Activated T-cell treated with anti-CD3 and anti-CD28 coated beads, Interleukin-2, amount 50 U/mL, for 72 hours (primary cell): ENCODE results near the gene SYNDIG1. TPM values are rescaled to one million over a fixed set of nuclear protein-coding genes. Genes with fewer than 3 reads are reported as not detected.

Experiments used
- ATAC-seq, 2 donors: fragments of 150-1000 bp; cut with Tn5 transposase; replicated peaks in 1 of 2; 2 replicates each; pipeline ENCODE4 v1.10.0; 2021; ENCODE audit warnings: moderate library complexity in 2 of 2, mild to moderate bottlenecking in 1 of 2
- DNase-seq, 2 donors: peaks; one replicate each; pipeline ENCODE4 v3.0.0; 2021 to 2022; ENCODE audit warnings: mixed read lengths in 1 of 2
- H3K27ac Mint-ChIP-seq: one replicate; pipeline ENCODE4 v1.8.0; 2022; ENCODE audit warnings: mild to moderate bottlenecking, moderate library complexity, mixed read lengths
- H3K27me3 Mint-ChIP-seq: one replicate; pipeline ENCODE4 v1.8.0; 2022; ENCODE audit warnings: low read depth, mixed read lengths
- H3K36me3 Mint-ChIP-seq, 2 donors: one replicate each; pipeline ENCODE4 v1.8.0; 2022; ENCODE audit warnings: mixed read lengths in 2 of 2, mild to moderate bottlenecking in 1 of 2; ENCODE audit not compliant: insufficient read depth in 2 of 2
- H3K4me1 Mint-ChIP-seq: one replicate; pipeline ENCODE4 v1.8.0; 2022; ENCODE audit warnings: low read depth, mixed read lengths
- H3K4me3 Mint-ChIP-seq, 2 donors: one replicate each; pipeline ENCODE4 v1.8.0; 2022; ENCODE audit warnings: mild to moderate bottlenecking in 2 of 2, mixed read lengths in 2 of 2, moderate library complexity in 2 of 2
- H3K9me3 Mint-ChIP-seq, 2 donors: one replicate each; pipeline ENCODE4 v1.8.0; 2022; ENCODE audit warnings: mixed read lengths in 2 of 2
- total RNA-seq, 2 donors: library from RNA; stranded (reverse); gene quantifications; one replicate each; pipeline ENCODE4 v1.2.3, GENCODE V29; 2022

Gene SYNDIG1
- total RNA-seq, 2 donors from 2014 or later = not detected

- Mint-ChIP-seq H3K36me3 (no peaks in the 10 kb centered on the region), H3K9me3 (no peaks in the 10 kb centered on the region), H3K4me1 (no peaks in the 10 kb centered on the region), H3K27ac (no peak overlapping the region), H3K4me3 (no peak overlapping the region), H3K27me3 (no peaks in the 10 kb centered on the region)
- DNase-seq (no peak), ATAC-seq (no peak)
These were observed 31.1 kb upstream of the SYNDIG1 start for GRCh38 chr20:24438331-24438730.

- Mint-ChIP-seq H3K9me3 (no peaks in the 10 kb centered on the region), H3K27me3 (no peaks in the 10 kb centered on the region)
These were observed 29.6 kb upstream of the SYNDIG1 start for GRCh38 chr20:24439737-24440387.

GRCh38 chr20:24441661-24442060 is 27.8 kb upstream of the SYNDIG1 start:
- ATAC-seq = no peak
- Mint-ChIP-seq H3K27me3 (no peaks in the 10 kb centered on the region), H3K4me3 (no peak overlapping the region), H3K36me3 (no peaks in the 10 kb centered on the region), H3K27ac (no peak overlapping the region), H3K9me3 (no peaks in the 10 kb centered on the region), H3K4me1 (no peaks in the 10 kb centered on the region)
- no peak for DNase-seq

More at GRCh38 chr20:24439737-24440387, 29.6 kb upstream of the SYNDIG1 start:
- Mint-ChIP-seq H3K4me3 (no peak overlapping the region), H3K27ac (no peak overlapping the region), H3K36me3 (no peaks in the 10 kb centered on the region), H3K4me1 (no peaks in the 10 kb centered on the region)
- no peak for DNase-seq
- no peak for ATAC-seq

- H3K4me1 Mint-ChIP-seq = no peaks in the 10 kb centered on the region
- ATAC-seq (no peak), DNase-seq (no peak)
- no peak overlapping the region for H3K4me3 Mint-ChIP-seq
- H3K27me3 Mint-ChIP-seq = no peaks in the 10 kb centered on the region
- no peaks in the 10 kb centered on the region for H3K36me3 Mint-ChIP-seq
- H3K27ac Mint-ChIP-seq = no peak overlapping the region
- no peaks in the 10 kb centered on the region for H3K9me3 Mint-ChIP-seq
These were observed 26.5 kb upstream of the SYNDIG1 start for GRCh38 chr20:24442909-24443308.

- Mint-ChIP-seq H3K4me3 (no peak overlapping the region), H3K36me3 (no peaks in the 10 kb centered on the region), H3K9me3 (no peaks in the 10 kb centered on the region), H3K27ac (no peak overlapping the region), H3K27me3 (no peaks in the 10 kb centered on the region), H3K4me1 (no peaks in the 10 kb centered on the region)
- ATAC-seq (no peak), DNase-seq (no peak)
These were observed 26.0 kb upstream of the SYNDIG1 start for GRCh38 chr20:24443436-24443835.

- H3K27ac Mint-ChIP-seq = no peak overlapping the region
- ATAC-seq (no peak), DNase-seq (no peak)
- no peaks in the 10 kb centered on the region for H3K9me3 Mint-ChIP-seq
- no peaks in the 10 kb centered on the region for H3K36me3 Mint-ChIP-seq
- H3K27me3 Mint-ChIP-seq = no peaks in the 10 kb centered on the region
- no peak overlapping the region for H3K4me3 Mint-ChIP-seq
- H3K4me1 Mint-ChIP-seq = no peaks in the 10 kb centered on the region
These were observed 24.8 kb upstream of the SYNDIG1 start for GRCh38 chr20:24444526-24445190.

- H3K27me3 Mint-ChIP-seq = no peaks in the 10 kb centered on the region
- no peaks in the 10 kb centered on the region for H3K9me3 Mint-ChIP-seq
- H3K36me3 Mint-ChIP-seq = no peaks in the 10 kb centered on the region
- DNase-seq = no peak
- no peaks in the 10 kb centered on the region for H3K4me1 Mint-ChIP-seq
- H3K27ac Mint-ChIP-seq = no peak overlapping the region
- H3K4me3 Mint-ChIP-seq = no peak overlapping the region
- ATAC-seq = no peak
These were observed 23.8 kb upstream of the SYNDIG1 start for GRCh38 chr20:24445510-24446170.

GRCh38 chr20:24446811-24447210 is 22.6 kb upstream of the SYNDIG1 start:
- H3K27me3 Mint-ChIP-seq = no peaks in the 10 kb centered on the region
- no peak overlapping the region for H3K27ac Mint-ChIP-seq
- no peaks in the 10 kb centered on the region for H3K36me3 Mint-ChIP-seq
- no peak overlapping the region for H3K4me3 Mint-ChIP-seq
- ATAC-seq (no peak), DNase-seq (no peak)
- no peaks in the 10 kb centered on the region for H3K9me3 Mint-ChIP-seq
- H3K4me1 Mint-ChIP-seq = no peaks in the 10 kb centered on the region

- Mint-ChIP-seq H3K27ac (no peak overlapping the region), H3K27me3 (no peaks in the 10 kb centered on the region), H3K36me3 (no peaks in the 10 kb centered on the region), H3K9me3 (no peaks in the 10 kb centered on the region), H3K4me3 (no peak overlapping the region), H3K4me1 (no peaks in the 10 kb centered on the region)
- DNase-seq = no peak
- peak in 1 of 2 donors; percentile 13 for ATAC-seq
These were observed 21.3 kb upstream of the SYNDIG1 start for GRCh38 chr20:24448170-24448569.

- H3K27me3 Mint-ChIP-seq = no peaks in the 10 kb centered on the region
- DNase-seq = no peak
- no peak overlapping the region for H3K4me3 Mint-ChIP-seq
- no peaks in the 10 kb centered on the region for H3K9me3 Mint-ChIP-seq
- ATAC-seq = no peak
- no peak overlapping the region for H3K27ac Mint-ChIP-seq
- H3K36me3 Mint-ChIP-seq = no peaks in the 10 kb centered on the region
- peaks cover 7% of the 10 kb centered on the region for H3K4me1 Mint-ChIP-seq
These were observed 20.3 kb upstream of the SYNDIG1 start for GRCh38 chr20:24449026-24449720.

GRCh38 chr20:24450177-24450576 is 19.3 kb upstream of the SYNDIG1 start:
- Mint-ChIP-seq H3K27ac (no peak overlapping the region), H3K4me1 (peaks cover 7% of the 10 kb centered on the region), H3K9me3 (no peaks in the 10 kb centered on the region), H3K27me3 (no peaks in the 10 kb centered on the region), H3K4me3 (no peak overlapping the region), H3K36me3 (no peaks in the 10 kb centered on the region)
- ATAC-seq (no peak), DNase-seq (no peak)

GRCh38 chr20:24450624-24451376 is 18.6 kb upstream of the SYNDIG1 start:
- no peaks in the 10 kb centered on the region for H3K9me3 Mint-ChIP-seq
- no peak overlapping the region for H3K27ac Mint-ChIP-seq
- ATAC-seq (no peak), DNase-seq (no peak)
- H3K36me3 Mint-ChIP-seq = no peaks in the 10 kb centered on the region
- H3K4me3 Mint-ChIP-seq = no peak overlapping the region
- no peaks in the 10 kb centered on the region for H3K27me3 Mint-ChIP-seq
- peaks cover 7% of the 10 kb centered on the region for H3K4me1 Mint-ChIP-seq

- ATAC-seq (no peak), DNase-seq (no peak)
- H3K27ac Mint-ChIP-seq = no peak overlapping the region
- H3K36me3 Mint-ChIP-seq = no peaks in the 10 kb centered on the region
- no peak overlapping the region for H3K4me3 Mint-ChIP-seq
- no peaks in the 10 kb centered on the region for H3K9me3 Mint-ChIP-seq
- H3K27me3 Mint-ChIP-seq = no peaks in the 10 kb centered on the region
- peaks cover 7% of the 10 kb centered on the region for H3K4me1 Mint-ChIP-seq
These were observed 18.0 kb upstream of the SYNDIG1 start for GRCh38 chr20:24451428-24451827.
